GM19397 (cell line): Measurements from ENCODE around the gene ANKRD12.
"Not testable (repeated sequence)": the region's sequence is repeated elsewhere in the genome, so short reads cannot be mapped to it uniquely, and the experiment has no call there.

Experiments
- ATAC-seq: cut with Tn5 transposase; IDR thresholded peaks from one replicate; pipeline ENCODE4 v1.9.1; 2021; ENCODE audit warnings: mild to moderate bottlenecking, moderate library complexity; ENCODE audit not compliant: unreplicated experiment

ANKRD12 gene

GRCh38 chr18:9140381-9140780 is 3.8 kb downstream of the ANKRD12 start:
- no peak for ATAC-seq

DNA sequence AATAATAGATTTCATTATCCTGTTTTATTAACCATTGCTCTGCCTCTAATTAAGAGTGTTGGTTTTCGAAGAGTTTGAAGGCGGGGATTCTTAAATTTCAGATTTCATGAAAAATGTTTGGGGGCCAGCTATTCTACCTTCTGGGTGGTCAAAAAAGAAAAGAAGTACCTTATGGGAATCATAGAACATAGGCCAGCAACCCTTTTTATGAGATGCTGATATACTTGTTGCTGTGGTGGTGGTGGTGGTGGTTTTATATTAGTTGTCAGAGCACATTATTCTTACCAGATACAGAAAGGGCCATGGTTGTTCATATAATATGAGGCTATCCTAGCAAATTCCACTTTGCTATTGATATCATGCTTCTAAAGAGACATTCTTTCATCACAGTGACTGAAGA is 4.4 kb downstream of the ANKRD12 start:
- ATAC-seq, result no peak

DNA sequence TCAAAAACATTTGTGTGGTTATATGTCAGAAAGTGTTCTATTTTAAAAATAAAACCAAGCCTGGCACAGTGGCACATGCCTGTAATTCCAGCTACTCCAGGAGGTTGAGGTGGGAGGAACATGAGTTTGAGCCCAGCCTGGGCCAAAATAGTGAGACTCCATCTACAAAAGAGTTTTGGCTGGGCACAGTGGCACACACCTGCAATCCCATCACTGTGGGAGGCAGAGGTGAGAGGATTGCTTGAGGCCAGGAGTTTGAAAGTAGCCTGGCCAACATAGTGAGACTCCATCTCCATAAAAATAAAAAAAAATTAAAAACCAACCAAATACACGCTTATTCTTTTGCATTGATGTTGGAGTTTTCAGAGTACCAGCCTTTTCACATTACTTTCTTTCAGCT is 9.6 kb downstream of the ANKRD12 start:
- no peak for ATAC-seq

DNA sequence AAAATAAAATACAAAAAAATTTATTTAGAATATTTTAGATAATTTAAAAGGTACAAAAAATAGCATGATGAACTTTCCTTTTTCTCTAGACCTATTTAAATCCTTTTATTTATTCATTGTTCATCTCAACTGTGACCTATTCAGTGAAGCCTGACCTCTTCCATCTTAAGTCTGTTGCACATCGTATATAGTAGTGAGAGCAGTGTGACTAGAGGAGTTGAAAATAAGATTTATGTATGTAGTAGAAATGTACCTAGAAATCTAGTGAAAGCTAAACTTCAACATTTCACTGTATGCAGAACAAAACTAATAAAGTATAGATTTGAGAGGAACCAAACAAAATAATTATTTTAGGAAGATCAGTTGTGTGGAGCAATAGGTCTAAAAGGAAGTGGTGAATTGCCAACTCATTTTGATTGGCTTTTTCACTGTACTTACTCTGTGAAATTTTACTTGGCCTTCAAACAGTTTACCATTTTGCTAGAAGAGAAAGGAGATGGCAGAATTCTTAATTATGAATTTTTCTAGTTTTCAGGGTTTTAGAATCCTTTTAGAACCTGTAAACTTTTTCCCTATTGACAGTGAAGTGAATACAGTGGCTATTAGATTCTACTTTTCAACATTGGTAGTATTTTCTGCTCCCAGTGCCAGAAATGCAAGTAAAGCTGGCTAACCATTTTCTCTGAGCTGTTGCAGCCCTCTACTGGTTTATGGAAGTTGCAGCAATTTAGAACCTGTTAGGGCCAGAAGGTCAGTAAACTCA is 11.0 kb downstream of the ANKRD12 start:
- ATAC-seq, result peak; percentile 44

DNA sequence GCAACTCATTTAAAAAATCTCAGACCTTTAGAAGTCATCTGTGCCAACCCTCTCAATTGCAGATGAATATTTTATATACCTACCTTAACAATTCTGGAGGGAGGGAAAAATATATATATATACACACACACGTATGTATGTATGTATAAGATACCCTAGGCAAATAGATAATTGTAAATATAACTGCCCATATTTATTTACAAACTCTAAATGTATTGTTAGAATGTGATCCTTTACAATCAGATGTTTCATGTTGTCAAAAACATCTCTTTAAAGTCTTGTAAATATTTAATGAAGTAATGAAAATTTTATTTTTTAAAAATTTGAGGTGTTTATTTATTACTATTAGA is 11.6 kb downstream of the ANKRD12 start:
- no peak for ATAC-seq

GRCh38 chr18:9150121-9150520 is 13.5 kb downstream of the ANKRD12 start:
- no peak for ATAC-seq

DNA sequence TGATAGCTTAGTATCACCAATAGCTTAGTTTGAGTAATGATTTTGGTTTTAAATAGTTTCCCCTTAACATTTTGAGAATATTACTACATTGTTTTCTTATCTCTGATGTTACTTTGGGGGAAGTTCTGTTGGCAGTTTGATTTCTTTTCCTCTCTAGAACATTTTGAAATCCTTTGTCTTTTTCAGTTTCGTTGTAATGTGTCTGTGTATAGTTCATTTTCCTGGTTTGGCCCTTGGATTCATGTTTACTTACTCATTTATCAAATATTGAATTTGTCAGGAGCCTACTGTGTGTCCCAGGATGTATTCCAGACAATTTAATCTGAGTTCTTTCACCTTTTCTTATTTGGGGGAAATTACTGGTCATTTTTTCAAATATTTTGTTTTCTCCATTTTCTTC is 16.7 kb downstream of the ANKRD12 start:
- no peak for ATAC-seq

- ATAC-seq, result no peak
These were observed 20.1 kb downstream of the ANKRD12 start for GRCh38 chr18:9156604-9157249.

DNA sequence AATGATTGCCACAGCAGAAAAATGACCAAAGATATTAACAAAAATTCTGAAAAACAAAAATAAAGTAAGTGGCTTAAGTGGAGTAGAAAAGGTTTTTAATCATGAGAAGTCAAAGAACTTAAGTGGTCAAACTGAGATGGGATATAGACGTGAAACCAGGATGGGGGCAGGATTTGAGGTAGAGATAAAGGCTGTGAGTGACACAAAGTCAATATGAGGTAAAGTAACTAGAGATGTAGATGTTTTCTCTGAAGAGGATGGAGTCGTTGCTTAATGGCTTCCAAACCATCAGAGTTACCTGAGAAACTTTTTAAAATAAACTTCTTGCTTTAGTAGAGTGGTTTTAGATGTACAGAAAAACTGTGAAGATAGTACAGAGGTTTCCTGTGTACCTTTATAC is 21.2 kb downstream of the ANKRD12 start:
- no peak for ATAC-seq

GRCh38 chr18:9160014-9160413 is 23.4 kb downstream of the ANKRD12 start:
- no peak for ATAC-seq

DNA sequence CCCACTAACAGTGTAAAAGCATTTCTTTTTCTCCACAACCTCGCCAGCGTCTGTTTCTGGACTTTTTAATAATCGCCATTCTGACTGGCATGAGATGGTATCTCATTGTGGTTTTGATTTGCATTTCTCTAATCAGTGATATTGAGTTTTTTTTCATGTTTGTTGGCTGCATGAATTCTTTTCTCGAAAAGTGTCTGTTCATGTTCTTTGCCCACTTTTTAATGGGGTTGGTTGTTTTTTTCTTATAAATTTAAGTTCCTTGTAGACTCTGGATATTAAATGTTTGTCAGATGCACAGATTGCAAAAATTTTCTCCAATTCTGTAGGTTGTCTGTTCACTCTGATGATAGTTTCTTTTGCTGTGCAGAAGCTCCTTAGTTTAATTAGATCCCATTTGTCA is 26.1 kb downstream of the ANKRD12 start:
- ATAC-seq, result not testable (repeated sequence)

DNA sequence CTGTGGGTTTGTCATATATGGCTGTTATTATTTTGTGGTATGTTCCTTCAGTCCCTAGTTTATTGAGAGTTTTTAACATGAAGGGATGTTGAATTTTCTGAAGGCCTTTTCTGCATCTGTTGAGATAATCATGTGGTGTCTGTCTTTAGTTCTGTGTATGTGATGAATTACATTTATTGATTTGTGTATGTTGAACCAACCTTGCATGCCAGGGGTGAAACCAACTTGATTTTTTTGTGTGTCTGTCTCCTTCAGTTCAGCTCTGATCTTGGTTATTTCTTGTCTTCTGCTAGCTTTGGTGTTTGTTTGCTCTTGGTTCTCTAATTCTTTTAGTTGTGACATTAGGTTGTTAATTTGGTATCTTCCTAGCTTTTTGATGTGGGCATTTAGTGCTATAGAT is 27.6 kb downstream of the ANKRD12 start:
- not testable (repeated sequence) for ATAC-seq

DNA sequence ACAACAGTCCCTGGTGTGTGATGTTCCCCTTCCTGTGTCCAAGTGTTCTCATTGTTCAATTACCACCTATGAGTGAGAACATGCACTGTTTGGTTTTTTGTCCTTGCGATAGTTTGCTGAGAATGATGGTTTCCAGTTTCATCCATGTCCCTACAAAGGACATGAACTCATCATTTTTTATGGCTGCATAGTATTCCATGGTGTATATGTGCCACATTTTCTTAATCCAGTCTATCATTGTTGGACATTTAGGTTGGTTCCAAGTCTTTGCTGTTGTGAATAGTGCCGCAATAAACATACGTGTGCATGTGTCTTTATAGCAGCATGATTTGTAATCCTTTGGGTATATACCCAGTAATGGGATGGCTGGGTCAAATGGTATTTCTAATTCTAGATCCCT is 29.3 kb downstream of the ANKRD12 start:
- ATAC-seq, result not testable (repeated sequence)

GRCh38 chr18:9169515-9169914 is 32.9 kb downstream of the ANKRD12 start:
- ATAC-seq, result not testable (repeated sequence)

DNA sequence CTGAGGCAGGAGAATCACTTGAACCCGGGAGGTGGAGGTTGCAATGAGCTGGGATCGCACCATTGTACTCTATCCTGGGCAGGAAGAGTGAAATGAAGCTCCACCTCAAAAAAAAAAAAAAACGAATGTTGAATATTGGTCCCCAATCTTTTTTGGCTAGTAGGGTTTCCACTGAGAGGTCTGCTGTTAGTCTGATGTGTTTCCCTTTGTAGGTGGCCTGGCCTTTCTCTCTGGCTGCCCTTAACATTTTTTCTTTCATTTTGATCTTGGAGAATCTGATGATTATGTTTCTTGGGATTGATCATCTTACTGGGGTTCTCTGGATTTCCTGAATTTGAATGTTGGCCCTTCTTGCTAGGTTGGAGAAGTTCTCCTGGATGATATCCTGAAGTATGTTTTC is 35.3 kb downstream of the ANKRD12 start:
- ATAC-seq, result not testable (repeated sequence)

GRCh38 chr18:9172506-9173127 is 36.0 kb downstream of the ANKRD12 start:
- no peak for ATAC-seq

- ATAC-seq, result no peak
These were observed 37.2 kb downstream of the ANKRD12 start for GRCh38 chr18:9173770-9174233.

DNA sequence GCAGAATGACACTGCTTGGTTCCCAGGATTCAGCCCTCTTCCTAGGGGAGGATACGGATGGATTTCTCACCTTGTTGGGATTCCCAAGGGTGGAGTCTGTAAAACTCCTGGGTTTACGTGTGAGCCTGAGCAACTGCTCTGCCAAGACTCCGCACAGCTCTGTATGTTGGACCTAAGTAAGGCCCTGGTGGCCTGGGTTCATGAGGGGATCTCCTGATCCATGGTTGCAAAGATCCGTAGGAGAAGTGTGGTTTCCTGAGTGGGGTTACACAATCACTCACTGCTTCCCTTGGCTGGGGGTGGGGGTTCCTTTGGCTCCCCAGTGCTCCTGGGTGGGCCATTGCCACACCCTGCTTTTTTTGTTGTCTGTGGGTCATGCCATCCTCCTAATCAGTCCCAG is 37.7 kb downstream of the ANKRD12 start:
- ATAC-seq, result no peak

DNA sequence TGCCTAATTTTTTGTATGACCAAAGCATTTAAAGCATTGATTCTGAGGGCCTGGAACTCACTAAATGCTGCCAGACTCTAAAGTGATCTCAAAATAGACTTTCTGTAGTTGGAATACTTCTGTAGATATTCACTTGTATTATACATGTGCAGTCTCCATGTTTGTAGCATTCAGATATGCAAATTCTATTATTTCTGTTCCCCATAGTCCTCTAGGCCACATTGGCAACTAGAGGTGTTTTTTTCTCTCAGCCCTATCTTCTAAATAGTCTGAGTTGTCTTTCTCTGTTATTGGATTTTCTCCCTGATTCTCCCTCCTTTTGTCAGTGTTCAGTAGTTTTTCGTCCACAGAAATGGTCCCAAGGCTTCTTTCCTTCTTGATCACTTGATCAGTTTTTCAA is 38.5 kb downstream of the ANKRD12 start:
- no peak for ATAC-seq

- no peak for ATAC-seq
These were observed 40.5 kb downstream of the ANKRD12 start for GRCh38 chr18:9177031-9177430.

GRCh38 chr18:9177466-9177865 is 40.9 kb downstream of the ANKRD12 start:
- ATAC-seq, result no peak

GRCh38 chr18:9178557-9178956 is 42.0 kb downstream of the ANKRD12 start:
- ATAC-seq, result no peak
